HG03439 (cell line): ENCODE data around the gene KIAA0513.

Experiments
- ATAC-seq: cut with Tn5 transposase; IDR thresholded peaks from one replicate; pipeline ENCODE4 v1.9.1; 2021; ENCODE audit warnings: mild to moderate bottlenecking, moderate library complexity; ENCODE audit not compliant: unreplicated experiment

Gene KIAA0513

GRCh38 chr16:85129876-85130704, 102.5 kb downstream of the KIAA0513 start:
- ATAC-seq, result no peak

GRCh38 chr16:85130705-85131028, 103.1 kb downstream of the KIAA0513 start:
- ATAC-seq, result no peak

GRCh38 chr16:85132456-85133289, 105.1 kb downstream of the KIAA0513 start:
- no peak for ATAC-seq

- no peak for ATAC-seq
Measured at GRCh38 chr16:85133290-85133599, 105.7 kb downstream of the KIAA0513 start.

- ATAC-seq, result no peak
Measured at GRCh38 chr16:85134076-85134788, 106.6 kb downstream of the KIAA0513 start.

GRCh38 chr16:85134789-85135142, 107.2 kb downstream of the KIAA0513 start:
- no peak for ATAC-seq

GRCh38 chr16:85136213-85136701, 108.7 kb downstream of the KIAA0513 start:
- ATAC-seq, result no peak

GRCh38 chr16:85136702-85137322, 109.2 kb downstream of the KIAA0513 start:
- ATAC-seq, result no peak

- no peak for ATAC-seq
Measured at GRCh38 chr16:85137323-85138072, 109.9 kb downstream of the KIAA0513 start.

GRCh38 chr16:85138073-85138824, 110.7 kb downstream of the KIAA0513 start:
- ATAC-seq, result no peak

- ATAC-seq, result no peak
Measured at GRCh38 chr16:85138825-85139627, 111.4 kb downstream of the KIAA0513 start.

GRCh38 chr16:85139881-85140339, 112.3 kb downstream of the KIAA0513 start:
- no peak for ATAC-seq

GRCh38 chr16:85140455-85141012, 112.9 kb downstream of the KIAA0513 start:
- ATAC-seq, result no peak

GRCh38 chr16:85141491-85142128, 114.0 kb downstream of the KIAA0513 start:
- no peak for ATAC-seq

GRCh38 chr16:85142129-85142513, 114.5 kb downstream of the KIAA0513 start:
- ATAC-seq, result no peak

GRCh38 chr16:85142771-85143211, 115.2 kb downstream of the KIAA0513 start:
- no peak for ATAC-seq
